Osteoblast (primary cell): ENCODE results near the gene MARCHF2. TPM values are rescaled to one million over a fixed set of nuclear protein-coding genes. Genes with fewer than 3 reads are reported as not detected.
"Not testable (repeated sequence)": the region's sequence is repeated elsewhere in the genome, so short reads cannot be mapped to it uniquely, and the experiment has no call there.

ENCODE experiments used
- DNase-seq: peaks from one replicate; pipeline ENCODE4 v3.0.0; 2011; ENCODE audit warnings: low spot score, mixed read lengths; ENCODE audit not compliant: insufficient read length; ENCODE audit errors: missing footprints
- H2AFZ ChIP-seq: 2 replicates; pipeline ENCODE4 v1.6.0; 2011; ENCODE audit warnings: mild to moderate bottlenecking, low read length
- H3K27ac ChIP-seq: 2 replicates; pipeline ENCODE4 v1.5.1; 2011; ENCODE audit warnings: mild to moderate bottlenecking, low read depth, low read length, moderate library complexity
- H3K27me3 ChIP-seq: 2 replicates; pipeline ENCODE4 v1.6.0; 2012; ENCODE audit warnings: mild to moderate bottlenecking, control low read depth, inconsistent platforms, low read length, moderate library complexity; ENCODE audit not compliant: insufficient read depth
- H3K36me3 ChIP-seq: 2 replicates; pipeline ENCODE4 v1.5.1; 2011; ENCODE audit warnings: mild to moderate bottlenecking, low read length, control low read depth, moderate library complexity; ENCODE audit not compliant: insufficient read depth
- H3K4me1 ChIP-seq: 2 replicates; pipeline ENCODE4 v1.5.1; 2011; ENCODE audit warnings: mild to moderate bottlenecking, low read length, control low read depth, moderate library complexity; ENCODE audit not compliant: insufficient read depth
- H3K4me2 ChIP-seq: 2 replicates; pipeline ENCODE4 v1.6.0; 2011; ENCODE audit warnings: mild to moderate bottlenecking, low read length; ENCODE audit not compliant: insufficient read depth
- H3K4me3 ChIP-seq: fragments of 200-600 bp; sonication (generic); 3 replicates; pipeline ENCODE4 v1.5.1; 2012; ENCODE audit warnings: mild to moderate bottlenecking, low read length, inconsistent platforms; ENCODE audit not compliant: insufficient read depth
- H3K79me2 ChIP-seq: 2 replicates; pipeline ENCODE4 v1.6.0; 2012; ENCODE audit warnings: mild to moderate bottlenecking, low read length, control low read depth, inconsistent platforms; ENCODE audit not compliant: insufficient read depth
- H3K9me3 ChIP-seq: 2 replicates; pipeline ENCODE4 v1.5.1; 2011; ENCODE audit warnings: low read depth, low read length, control low read depth
- H4K20me1 ChIP-seq: 2 replicates; pipeline ENCODE4 v1.6.0; 2012; ENCODE audit warnings: mild to moderate bottlenecking, low read length, control low read depth; ENCODE audit not compliant: insufficient read depth
- total RNA-seq: library from RNA; depleted of rRNA; stranded (reverse); fragments of >200 nt; gene quantifications from 2 replicates; pipeline ENCODE4 v1.2.3, GENCODE V29; 2012
- TF ChIP-seq, protein P1 (sequence below): IDR thresholded peaks from 2 replicates; pipeline ENCODE4 v1.5.1; 2011; ENCODE audit warnings: mild to moderate bottlenecking, low read depth, low read length, moderate library complexity; ENCODE audit errors: extremely low read depth

MARCHF2 gene
- total RNA-seq, 1 donor, result 69.8 TPM

DNA sequence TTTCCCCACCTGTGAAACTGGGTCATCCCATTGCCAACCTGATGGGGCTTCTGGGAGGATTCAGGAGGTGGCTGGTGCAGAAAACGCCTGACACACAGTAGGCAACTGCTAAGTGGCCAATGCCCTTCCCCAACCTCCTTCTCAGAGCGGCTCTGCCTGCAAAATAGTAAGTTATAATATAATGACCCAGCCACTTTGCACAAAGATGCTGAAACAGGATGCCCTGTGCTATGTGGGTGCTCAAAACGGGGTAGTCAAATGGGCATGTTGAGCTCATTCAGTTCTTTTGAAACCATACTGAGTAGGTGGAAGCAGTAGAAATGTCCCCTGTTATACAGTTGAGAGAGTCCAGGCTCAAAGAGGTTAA lies 507 bp downstream of the MARCHF2 start:
- Histone ChIP-seq H3K27ac (no peak overlapping the region), H3K4me1 (peaks cover 6% of the 10 kb centered on the region), H3K27me3 (no peaks in the 10 kb centered on the region), H3K9me3 (no peaks in the 10 kb centered on the region), H4K20me1 (no peaks in the 10 kb centered on the region), H3K4me2 (peak overlapping the region; percentile 80), H3K4me3 (peak overlapping the region; percentile 81), H3K79me2 (no peaks in the 10 kb centered on the region), H3K36me3 (no peaks in the 10 kb centered on the region), H2AFZ (peak overlapping the region; percentile 83)
- TF ChIP-seq, protein P1, sequence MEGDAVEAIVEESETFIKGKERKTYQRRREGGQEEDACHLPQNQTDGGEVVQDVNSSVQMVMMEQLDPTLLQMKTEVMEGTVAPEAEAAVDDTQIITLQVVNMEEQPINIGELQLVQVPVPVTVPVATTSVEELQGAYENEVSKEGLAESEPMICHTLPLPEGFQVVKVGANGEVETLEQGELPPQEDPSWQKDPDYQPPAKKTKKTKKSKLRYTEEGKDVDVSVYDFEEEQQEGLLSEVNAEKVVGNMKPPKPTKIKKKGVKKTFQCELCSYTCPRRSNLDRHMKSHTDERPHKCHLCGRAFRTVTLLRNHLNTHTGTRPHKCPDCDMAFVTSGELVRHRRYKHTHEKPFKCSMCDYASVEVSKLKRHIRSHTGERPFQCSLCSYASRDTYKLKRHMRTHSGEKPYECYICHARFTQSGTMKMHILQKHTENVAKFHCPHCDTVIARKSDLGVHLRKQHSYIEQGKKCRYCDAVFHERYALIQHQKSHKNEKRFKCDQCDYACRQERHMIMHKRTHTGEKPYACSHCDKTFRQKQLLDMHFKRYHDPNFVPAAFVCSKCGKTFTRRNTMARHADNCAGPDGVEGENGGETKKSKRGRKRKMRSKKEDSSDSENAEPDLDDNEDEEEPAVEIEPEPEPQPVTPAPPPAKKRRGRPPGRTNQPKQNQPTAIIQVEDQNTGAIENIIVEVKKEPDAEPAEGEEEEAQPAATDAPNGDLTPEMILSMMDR, result no peak
- DNase-seq, result peak; percentile 27

DNA sequence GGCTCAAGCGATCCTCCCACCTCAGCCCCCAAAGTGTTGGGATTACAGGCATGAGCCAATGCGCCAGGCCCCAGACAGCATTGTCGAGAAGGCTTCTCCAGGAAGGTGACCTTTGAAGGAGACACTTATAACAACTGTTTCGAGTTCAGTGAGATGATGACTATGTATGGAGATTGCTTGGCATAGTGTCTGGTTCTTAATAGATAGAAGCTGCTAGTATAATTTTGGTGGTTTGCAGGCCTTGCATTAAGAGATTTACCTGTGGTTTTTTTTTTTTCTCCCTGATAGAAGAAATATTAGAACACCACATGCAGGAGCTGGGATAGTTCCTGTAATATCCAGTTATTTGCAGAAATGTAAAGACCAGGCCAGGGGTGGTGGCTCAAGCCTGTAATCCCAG lies 3.7 kb downstream of the MARCHF2 start:
- H4K20me1 ChIP-seq, result no peaks in the 10 kb centered on the region

DNA sequence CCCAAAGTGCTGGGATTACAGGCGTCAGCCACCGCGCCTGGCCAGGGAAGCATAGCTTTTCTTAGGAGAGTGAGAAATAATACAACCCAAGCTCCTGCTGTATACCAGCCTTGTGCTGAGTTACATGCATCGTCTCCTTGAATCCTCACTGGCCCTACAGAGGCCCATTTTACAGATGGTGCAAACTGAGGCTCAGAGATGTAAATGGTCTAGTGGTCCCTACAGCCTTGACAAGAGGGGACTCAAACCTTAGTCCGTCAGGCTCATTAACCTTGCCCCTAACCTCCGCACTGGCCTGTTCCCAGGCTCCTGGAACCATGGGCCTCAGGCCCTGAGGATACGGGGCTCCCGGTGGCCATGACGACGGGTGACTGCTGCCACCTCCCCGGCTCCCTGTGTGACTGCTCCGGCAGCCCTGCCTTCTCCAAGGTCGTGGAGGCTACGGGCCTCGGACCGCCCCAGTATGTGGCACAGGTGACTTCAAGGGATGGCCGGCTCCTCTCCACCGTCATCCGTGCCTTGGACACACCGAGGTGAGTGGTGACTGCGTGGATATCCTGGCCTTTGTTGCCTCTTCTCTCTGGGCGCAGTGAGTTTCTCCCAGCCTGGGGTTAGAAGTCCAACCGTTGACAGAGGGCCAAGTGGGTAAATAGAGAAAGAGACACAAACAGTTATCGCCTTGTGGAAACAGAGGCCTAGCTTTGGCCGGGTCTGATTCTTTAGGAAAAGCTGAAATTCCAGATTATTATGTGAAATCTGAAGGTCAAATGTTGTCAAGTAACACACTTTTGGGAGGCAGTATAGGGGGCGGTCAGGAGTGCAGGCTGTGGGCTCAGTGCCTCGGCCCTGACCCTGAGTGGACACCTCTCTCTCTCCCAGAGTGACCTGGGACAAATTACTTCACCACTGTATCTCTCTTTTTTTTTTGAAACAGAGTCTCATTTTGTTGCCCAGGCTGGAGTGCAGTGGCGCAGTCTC lies 8.7 kb downstream of the MARCHF2 start:
- no peaks in the 10 kb centered on the region for H3K79me2 ChIP-seq
- no peak overlapping the region for H2AFZ ChIP-seq

More for the DNA sequence above, 3.7 kb downstream of the MARCHF2 start:
- no peak overlapping the region for H3K27ac ChIP-seq
- no peak overlapping the region for H3K4me3 ChIP-seq
- H3K4me1 ChIP-seq, result peaks cover 6% of the 10 kb centered on the region
- DNase-seq, result no peak
- H2AFZ ChIP-seq, result no peak overlapping the region
- TF ChIP-seq, protein P1, result no peak
- no peaks in the 10 kb centered on the region for H3K36me3 ChIP-seq
- H3K27me3 ChIP-seq, result no peaks in the 10 kb centered on the region
- no peaks in the 10 kb centered on the region for H3K9me3 ChIP-seq
- no peaks in the 10 kb centered on the region for H3K79me2 ChIP-seq
- H3K4me2 ChIP-seq, result no peak overlapping the region

DNA sequence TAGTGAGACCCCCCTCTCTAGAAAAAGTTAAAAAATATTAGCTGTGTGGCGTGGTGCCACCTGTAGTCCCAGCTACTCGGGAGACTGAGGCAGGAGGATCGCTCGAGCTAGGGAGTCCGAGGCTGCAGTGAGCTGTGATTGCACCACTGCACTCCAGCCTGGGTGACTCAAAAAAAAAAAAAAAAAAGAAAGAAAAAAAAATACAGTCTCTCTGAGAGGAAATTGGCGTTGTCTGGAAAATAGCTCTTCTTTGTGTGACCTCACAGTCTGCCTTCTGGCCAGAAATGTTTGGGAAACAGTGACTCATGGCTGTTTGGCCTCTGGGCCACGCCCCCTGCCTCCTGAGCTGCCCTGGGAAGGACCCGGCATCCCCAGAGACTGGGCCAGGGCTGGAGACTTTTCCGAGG lies 10.7 kb downstream of the MARCHF2 start:
- Histone ChIP-seq H3K9me3 (no peaks in the 10 kb centered on the region), H4K20me1 (no peaks in the 10 kb centered on the region), H3K27me3 (no peaks in the 10 kb centered on the region), H3K36me3 (no peaks in the 10 kb centered on the region), H3K4me1 (peaks cover 13% of the 10 kb centered on the region), H3K4me3 (peak overlapping the region; percentile 31), H2AFZ (peak overlapping the region; percentile 60), H3K4me2 (peak overlapping the region; percentile 72), H3K27ac (peak overlapping the region; percentile 69), H3K79me2 (no peaks in the 10 kb centered on the region)
- DNase-seq, result peak; percentile 98
- TF ChIP-seq, protein P1, result no peak

More for the DNA sequence above, 8.7 kb downstream of the MARCHF2 start:
- DNase-seq, result peak; percentile 30
- TF ChIP-seq, protein P1, result no peak
- Histone ChIP-seq H3K4me3 (no peak overlapping the region), H3K4me2 (no peak overlapping the region), H3K4me1 (peaks cover 13% of the 10 kb centered on the region), H4K20me1 (no peaks in the 10 kb centered on the region), H3K27me3 (no peaks in the 10 kb centered on the region), H3K36me3 (no peaks in the 10 kb centered on the region), H3K9me3 (no peaks in the 10 kb centered on the region), H3K27ac (no peak overlapping the region)

DNA sequence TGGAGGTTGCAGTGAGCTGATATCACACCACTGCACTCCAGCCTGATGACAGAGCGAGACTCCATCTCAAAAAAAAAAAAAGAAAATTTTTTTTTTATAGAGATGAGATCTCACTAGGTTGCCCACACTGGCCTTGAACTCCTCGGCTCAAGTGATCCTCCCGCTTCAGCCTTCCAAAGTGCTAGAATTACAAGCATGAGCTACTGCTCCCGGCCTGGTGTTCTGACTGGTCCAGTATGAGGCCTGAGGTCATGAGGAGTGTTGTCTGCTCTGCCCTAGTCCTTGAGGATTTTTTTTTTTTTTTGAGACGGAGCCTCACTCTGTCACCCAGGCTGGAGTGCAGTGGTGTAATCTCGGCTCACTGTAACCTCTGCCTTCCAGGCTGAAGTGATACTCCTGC lies 12.2 kb downstream of the MARCHF2 start:
- DNase-seq, H3K27ac ChIP-seq, H3K79me2 ChIP-seq, H3K4me3 ChIP-seq, H4K20me1 ChIP-seq, H2AFZ ChIP-seq, H3K36me3 ChIP-seq, H3K27me3 ChIP-seq, H3K9me3 ChIP-seq, H3K4me2 ChIP-seq: not testable (repeated sequence)
- H3K4me1 ChIP-seq, result peaks cover 13% of the 10 kb centered on the region
